Stimulated activated CD4-positive, alpha-beta T cell treated with anti-CD3 and anti-CD28 coated beads, Interleukin-2, amount 100 ng/mL, for 48 hours (primary cell): ENCODE results near the gene KDM4C.
"Not testable (repeated sequence)": the region's sequence is repeated elsewhere in the genome, so short reads cannot be mapped to it uniquely, and the experiment has no call there.

ENCODE experiments used
- DNase-seq, 2 donors: peaks; one replicate each; pipeline ENCODE4 v3.0.0-alpha.2; 2020

The KDM4C gene

DNA sequence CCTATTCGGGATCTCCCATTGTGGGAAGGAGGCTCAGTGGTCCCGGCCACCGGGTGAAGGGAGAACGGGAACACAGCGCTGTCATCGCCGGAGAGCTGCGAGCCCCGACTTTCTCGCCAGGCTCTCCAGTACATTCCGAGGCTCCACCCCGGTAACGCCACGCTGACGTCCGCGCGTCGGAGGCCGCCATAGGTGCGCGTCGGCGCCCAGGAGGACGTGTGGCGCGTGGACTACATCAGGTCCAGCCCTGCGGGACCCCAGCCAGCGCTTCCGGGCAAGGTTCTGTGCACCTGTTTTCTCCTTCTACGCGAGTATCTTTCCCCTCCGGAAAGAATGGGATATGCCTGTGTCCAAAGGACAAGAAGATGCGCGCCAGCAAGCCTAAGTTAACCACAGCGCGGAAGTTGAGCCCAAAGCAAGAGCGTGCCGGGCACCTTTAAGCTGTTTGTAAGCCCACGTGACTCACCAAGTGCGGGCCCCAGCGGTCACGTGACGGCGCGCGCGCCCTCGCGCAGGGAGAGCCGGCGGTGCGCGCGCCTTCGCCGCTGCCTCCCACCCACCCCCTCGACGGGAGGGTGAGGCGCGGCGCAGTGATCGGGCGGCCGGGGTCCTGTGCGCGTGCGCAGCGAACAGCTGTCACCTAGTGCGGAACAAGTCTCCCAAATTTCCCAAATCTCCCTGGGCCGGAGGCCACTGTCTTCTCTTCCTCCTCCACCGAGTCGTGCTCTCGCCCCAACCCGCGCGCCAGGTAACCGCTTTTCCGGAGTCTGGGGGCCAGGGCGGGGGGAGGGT, at the start of gene KDM4C:
KDM4C (plus strand) TSS at position 518 of the 792 bp plus-strand sequence. CDS start 35,016 bp downstream, outside the sequence.
- DNase-seq, result peak; percentile 86 to 92

DNA sequence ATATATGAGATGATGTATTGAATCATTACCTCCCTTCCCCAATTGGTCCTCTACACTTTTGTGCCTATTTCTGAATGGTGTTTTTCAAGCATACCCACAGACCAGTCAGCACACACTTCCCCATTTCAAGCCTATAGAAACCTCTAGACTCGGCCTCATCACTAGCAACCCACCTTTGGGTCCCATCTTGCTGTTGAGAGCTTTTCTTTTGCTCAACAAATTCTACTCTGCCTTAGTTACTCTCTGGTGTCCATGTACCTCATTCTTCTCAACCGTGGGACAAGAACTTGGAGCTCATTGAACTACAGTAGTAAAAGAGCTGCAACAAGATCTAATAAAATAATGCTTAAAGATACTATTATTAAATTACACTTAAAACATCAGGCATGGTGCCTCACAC, 49.0 kb upstream of the KDM4C start:
- DNase-seq, result no peak

DNA sequence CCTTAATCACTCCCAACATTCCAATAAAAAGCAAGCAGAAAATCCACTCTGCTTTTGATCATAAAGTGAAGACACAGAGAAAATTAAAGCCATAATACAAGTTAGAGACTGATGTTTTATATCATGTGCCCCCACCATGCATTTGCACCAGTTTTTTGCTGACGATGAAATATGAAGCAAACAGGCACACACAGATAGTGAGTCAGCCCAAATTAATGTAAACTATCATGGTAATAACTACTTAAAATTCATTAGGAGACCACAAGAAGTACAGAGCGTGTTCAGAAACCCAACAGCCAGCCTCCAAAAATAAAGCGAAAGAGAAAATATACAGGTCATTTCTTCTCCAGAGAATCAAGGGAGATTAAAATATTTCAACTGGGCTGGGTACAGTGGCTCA, 46.4 kb upstream of the KDM4C start:
- no peak for DNase-seq

DNA sequence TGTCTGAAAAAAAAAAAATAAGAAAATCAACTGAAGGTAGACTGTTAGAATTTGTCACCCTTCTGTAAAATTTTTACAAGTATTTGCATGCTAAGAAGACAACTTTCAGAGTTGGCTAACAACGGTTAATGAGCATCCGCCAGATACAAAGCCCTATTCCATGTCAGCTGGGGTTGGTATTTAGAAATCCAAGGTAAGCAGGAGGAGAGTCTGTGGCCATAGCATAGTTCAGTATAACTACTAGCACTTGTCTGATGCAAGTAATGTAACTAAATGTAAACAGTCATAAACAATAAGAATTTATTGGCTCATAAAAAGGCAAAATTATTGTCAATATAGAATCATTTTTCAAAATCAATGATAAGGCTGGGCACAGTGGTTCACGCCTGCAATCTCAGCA, 45.7 kb upstream of the KDM4C start:
- DNase-seq, result no peak

DNA sequence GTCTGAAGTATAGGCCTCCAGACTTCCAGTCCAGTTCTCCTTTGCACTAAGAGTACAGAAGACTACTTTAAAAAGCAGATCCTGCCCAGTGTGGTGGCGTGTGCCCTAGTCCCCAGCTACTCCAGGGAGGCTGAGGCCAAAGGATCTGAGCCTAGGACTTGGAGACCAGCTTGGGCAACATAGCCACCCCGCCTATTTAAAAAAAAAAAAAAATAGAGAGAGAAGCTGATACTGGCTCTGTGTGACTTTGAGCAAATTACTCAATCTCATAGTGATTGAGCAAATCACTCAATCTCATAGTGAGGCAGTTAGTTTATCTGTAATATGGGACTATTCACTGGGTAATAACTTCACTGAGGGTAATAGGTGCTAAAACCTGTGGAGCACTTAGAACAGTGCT, 43.6 kb upstream of the KDM4C start:
- no peak for DNase-seq

DNA sequence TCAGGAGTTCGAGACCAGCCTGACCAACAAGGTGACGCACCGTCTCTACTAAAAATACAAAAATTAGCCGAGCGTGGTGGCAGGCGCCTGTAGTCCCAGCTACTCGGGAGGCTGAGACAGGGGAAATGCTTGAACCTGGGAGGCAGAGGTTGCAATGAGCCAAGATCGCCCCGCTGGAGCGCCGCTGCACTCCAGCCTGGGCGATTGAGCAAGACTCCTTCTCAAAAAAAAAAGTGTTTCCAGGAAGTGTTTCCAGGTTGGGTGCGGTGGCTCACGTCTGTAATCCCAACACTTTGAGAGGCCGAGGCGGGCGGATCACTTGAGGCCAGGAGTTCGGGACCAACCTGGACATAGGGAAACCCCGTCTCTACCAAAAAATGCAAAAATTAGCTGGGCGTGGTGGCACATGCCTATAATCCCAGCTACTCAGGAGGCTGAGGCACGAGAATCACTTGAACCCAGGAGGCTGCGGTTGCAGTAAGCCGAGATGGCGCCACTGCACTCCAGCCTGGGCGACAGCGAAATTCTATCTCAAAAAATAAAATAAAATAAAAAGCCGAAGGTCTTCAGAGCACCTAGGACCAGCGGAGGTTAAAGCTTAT, 42.5 kb upstream of the KDM4C start:
- not testable (repeated sequence) for DNase-seq

DNA sequence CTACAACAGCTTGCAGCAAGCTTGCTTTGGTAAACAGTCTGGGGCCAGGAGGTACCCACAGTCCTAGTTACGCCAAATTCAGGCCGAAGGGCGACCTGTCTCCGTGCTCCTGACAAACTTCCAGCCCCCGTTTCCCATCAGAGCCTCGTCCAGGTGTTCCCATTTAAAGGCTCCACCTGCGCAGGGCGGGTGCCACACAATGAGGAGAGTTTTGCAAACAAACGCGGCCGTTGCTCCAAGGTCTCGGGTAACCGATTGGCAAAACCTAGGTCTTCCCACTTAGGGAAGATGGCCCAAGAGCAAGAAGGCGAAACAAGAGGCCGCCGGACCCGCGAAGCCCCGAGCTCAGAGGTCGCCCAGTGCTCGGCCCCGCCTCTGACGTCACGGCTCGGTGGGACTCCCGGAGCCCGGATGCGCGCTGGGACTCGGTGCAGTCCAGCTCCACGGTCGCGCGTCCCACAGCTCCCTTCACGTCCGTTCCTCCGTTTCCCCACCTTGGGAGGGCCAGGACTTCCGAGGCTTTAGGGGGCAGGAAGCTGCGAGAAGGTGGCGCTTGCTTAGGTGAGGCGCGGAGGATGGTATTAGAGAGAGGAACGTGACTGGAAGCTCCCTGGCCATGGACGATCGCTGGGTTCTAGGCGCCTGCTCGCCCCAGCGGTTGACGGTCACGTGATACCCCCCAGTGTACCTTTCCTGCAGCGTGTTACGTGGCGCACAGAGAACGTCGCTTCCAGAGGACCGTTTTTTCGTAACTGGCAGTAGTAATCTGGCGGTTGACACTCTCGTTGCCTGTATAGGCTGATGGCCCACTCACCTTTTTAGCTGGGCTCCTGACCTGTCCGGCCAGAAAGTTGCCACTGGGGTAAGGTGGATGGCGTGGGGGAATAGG, 41.8 kb upstream of the KDM4C start:
- peak; percentile 61 for DNase-seq

DNA sequence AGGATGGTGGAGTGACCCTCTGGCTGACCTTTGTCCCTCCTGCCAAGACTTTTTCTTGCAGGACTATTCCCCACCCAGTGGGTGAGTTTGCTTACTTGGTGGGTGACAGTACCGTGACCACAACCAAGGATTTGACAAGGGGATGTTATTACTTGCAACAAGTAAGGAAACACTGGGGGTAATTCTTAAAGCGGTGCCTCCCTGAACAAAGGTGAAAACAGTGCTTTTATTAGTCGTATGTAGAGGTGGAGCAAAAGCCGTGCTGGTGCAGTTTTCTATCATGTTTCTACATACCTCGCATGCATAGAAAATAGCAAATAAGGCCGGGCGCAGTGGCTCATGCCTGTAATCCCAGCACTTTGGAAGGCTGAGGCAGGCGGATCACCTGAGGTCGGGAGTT, 41.0 kb upstream of the KDM4C start:
- no peak for DNase-seq

DNA sequence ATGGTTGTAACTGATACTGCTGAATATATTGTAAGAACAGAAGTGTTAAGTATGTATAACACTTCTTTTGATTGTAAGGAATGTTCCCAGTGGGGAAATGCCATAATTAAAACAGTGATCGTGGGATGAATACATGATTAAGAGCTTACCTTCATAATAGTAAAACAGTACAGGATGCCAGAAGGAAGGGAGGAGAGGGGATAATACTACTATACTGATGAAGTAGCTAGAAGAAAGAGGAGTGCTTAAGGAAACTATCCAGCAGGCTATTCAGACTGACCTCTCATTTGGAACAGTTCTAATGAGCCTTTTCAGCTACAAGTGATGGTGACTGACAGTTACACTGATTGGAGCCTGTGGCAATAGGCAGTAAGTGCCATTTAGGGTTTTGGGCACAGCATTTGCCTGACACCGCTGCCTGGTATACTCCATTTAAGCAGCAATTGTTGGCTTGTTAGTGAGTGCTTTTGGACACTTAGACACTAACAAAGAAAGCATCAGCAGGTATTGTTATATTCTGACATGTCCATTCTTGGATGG, 33.8 kb upstream of the KDM4C start:
- no peak for DNase-seq

DNA sequence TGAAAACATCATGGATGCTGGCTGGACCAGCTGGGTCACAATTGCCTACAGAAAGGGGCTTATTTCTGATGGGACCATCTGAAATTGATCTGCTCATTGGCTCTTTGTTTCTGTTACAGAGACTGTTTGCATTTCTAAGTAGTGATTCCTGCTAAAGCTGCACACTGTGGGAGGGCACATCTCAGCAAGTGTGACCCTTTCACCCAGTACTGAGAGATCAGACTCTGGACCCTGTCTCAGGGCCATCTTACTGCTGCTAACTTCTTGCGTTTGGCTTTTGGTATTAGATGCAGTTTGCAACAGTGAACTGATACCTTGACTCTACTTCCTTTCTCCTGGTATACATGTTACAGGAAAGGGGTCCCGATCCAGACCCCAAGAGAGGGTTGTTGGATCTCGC, 24.5 kb upstream of the KDM4C start:
- no peak for DNase-seq

DNA sequence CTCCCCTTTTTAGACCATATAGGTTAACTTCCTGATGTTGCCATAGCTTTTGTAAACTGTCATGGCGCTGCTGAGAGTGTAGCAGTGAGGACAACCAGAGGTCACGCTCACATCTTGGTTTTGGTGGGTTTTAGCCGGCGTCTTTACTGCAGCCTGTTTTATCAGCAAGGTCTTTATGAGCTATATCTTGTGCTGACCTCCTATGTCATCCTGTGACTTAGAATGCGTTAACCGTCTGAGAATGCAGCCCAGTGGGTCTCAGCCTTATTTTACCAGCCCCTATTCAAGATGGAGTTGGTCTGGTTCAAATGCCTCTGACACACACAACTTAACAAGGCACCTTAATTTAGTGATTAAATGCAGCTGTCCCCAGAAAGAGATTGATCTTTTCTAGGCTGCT, 23.9 kb upstream of the KDM4C start:
- DNase-seq, result no peak

DNA sequence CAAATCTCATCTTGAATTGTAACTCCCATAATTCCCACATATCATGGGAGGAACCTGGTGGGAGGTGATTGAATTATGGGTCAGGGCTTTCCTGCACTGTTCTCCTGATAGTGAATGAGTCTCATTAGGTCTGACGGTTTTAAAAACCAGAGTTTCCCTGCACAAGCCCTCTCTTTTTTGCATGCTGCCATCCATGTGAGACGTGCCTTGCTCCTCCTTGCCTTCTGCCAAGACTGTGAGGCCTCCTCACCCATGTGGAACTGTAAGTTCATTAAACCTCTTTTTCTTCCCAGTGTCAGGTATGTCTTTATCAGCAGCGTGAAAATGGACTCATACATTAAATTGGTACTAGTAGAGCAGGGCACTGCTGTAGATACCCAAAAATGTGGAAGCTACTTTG, 22.4 kb upstream of the KDM4C start:
- DNase-seq, result no peak

DNA sequence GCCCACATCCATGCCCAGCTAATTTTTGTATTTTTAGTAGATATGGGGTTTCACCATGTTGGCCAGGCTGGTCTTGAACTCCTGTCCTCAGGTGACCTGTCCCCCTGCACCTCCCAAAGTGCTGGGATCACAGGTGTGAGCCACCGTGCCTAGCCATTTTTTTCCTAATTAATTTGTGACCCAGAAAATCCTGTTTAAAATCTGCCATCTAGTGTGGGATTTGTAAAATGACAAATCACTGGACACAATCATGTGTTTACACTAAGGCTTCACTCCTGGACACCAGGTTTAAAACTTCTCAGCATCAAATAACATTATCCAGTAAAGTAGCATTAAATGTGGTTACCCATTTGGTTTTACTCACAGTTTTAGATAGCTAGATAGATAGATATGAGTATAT, 18.6 kb upstream of the KDM4C start:
- no peak for DNase-seq

DNA sequence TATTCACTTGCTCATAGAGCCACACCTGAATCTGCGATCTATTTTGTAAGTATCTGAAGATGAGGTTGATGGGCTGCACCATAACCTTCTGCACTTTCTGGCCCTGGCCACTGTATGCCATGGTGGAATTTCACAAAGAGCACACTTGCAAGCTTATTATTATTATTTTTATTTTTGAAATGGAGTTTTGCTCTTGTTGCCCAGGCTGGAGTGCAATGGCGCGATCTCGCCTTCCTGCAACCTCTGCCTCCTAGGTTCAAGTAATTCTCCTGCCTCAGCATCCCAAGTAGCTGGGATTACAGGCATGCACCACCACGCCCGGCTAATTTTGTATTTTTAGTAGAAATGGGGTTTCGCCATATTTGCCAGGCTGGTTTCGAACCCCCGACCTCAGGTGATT, 8.9 kb upstream of the KDM4C start:
- DNase-seq, result not testable (repeated sequence)

DNA sequence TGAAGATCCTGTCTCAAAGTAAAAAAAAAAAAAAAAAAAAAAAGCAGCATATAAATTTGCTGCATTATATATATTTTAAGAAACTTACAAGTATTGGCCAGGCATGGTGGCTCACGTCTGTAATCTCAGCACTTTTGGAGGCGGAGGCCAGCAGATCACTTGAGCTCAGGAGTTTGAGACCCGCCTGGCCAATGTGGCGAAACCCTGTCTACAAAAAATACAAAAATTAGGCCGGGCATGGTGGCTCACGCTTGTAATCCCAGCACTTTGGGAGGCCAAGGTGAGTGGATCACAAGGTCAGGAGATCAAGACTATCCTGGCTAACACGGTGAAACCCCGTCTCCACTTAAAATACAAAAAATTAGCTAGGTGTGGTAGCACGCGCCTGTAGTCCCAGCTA, 2.9 kb upstream of the KDM4C start:
- not testable (repeated sequence) for DNase-seq

DNA sequence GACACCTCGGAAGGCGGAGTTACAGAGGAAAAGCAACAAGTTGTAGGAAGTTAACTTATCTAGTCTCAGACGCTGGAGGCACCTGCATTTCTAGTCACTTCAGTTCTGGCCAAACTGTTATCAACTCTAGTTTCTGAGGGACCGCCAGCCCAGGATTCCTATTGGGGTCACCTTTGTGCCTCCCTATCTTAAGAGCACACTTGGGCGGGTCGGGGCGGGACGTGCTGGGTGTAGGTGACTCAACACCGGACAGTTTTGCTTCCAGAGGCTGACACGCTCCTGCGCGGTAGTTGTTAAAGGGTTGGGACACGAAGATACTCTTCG, 679 bp upstream of the KDM4C start:
- DNase-seq, result peak; percentile 61 to 63

DNA sequence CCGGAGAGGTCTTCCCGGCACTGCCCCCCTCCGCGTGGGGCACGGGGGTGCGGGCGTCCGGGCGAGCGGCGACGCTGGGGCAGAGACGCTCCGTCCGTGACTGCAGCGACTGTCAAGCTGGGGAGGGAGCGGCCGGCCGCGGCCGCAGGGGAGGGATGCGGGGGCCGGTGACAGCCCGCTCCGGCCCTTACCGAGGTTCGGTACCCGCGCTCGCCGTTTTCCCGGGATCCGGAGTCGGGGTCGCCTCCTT, 400 bp downstream of the KDM4C start:
- DNase-seq, result no peak

DNA sequence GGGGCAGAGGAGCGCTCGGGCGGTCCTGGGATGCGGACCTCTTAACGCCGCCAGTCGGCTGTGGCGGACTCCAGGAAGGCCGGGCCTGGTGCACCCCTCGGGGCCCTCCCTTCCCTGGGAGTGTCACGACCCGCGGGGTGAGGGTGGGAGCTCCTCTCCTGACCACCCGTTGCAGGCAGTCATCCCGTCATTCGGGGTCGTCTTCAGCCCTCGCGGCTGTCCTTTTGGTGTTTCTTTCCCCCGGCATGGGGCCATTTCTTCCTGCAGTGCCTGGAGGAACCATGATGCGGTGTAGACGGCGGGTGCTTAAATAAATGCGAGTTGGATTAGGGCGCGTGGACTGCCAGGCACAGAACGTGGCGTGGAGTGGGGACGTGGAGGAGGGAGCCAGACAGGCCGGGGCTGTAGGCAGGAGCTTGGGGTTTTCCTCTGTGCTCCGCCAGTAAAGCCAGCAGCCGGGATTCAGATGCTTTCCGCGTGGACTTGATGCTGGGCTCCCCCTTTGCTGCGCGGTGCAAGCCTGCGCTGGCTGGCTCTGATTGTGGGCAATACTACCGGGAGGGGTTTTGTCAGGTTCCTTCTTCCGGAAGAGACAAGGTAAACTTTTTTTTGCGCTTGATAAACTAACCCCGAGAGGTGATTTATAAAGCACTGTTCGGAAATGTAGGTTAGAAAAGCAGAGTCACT, 868 bp downstream of the KDM4C start:
- DNase-seq, result peak; percentile 28 to 36

DNA sequence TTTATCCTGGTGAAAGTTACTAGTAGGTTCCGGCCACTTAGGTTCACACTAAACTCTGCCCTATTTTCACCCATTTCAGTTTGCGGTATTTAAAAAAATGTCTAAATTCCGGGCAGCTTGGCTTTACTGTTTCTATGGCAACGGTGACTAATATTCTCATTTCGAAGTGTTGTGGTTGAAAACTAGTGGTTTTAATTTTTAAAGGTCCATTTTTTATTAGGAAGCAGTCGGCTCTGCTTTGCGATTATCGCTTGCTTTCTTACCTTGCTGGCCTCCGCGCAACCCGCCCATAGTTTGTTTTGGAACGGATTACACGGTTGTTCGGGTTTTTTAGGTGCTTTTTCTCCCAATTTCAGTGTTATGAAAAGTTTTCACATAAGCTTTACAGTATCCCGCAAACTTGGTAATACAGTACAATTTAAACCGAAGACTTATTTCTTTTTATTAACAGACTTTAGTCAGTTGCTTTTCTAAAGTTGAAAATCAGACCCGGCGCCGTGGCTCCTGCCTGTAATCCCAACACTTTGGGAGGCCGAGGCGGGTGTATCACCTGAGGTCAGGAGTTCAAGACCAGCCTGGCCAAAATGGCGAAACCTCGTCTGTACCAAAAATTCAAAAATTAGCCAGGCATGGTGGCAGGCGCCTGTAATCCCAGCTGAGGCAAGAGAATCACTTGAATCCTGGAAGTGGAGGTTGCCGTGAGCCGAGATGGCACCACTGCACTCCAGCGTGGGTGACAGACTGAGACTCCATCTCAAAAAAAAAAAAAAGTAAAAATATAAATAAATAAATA, 1.6 kb downstream of the KDM4C start:
- DNase-seq, result no peak

DNA sequence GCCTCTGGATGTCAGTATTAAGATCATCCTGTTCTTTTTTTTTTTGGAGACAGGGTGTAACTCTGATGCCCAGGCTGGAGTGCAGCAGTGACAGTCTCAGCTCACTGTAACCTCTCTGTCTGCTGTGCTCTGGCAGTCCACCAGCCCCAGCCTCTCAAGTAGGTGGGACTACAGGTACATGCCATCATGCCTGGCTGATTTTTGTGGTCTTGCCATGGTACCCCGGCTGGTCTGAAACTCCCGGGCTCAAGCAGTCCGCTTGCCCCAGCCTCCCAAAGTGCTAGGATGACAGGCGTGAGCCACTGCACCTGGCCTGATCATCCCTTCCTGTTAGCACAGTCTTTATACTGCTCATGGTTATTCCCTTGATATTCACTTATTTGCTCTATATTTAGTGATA, 3.5 kb downstream of the KDM4C start:
- no peak for DNase-seq

DNA sequence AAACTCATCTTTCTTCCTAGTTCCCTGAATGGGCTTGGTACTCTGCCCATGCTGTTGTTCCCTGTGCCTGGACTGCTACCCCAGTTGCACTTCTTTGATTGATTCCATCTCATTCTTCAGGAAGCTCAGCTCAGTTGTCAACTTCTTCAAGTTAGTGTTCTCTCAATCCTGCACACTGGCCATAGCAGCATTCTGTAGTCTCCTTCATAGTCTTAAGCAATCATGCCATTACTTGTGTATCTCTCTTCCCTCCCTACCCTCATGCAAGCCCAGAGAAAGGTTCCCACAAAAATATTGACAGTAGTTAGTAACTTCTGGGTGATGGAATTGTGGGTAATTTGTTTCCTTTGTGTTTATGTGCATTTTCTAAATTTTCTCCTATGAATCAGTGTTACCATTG, 5.5 kb downstream of the KDM4C start:
- no peak for DNase-seq

DNA sequence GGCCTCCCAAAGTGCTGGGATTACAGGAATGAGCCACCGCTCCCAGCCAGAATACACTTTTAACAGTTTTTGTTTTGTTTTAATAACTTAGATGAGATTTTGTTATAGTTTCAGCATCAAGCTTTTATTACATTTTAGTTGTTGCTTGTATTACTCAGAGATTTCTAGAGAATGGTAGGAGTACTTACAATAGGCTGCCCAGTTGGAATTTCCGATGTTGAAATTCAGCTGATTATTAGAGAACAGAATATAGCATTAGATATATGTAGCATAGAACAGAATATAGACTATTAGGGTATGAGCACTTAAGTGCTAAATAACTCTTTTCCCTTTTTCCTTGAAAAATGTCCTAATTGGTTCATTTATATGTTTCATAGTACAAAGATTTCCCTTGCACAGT, 6.2 kb downstream of the KDM4C start:
- no peak for DNase-seq

DNA sequence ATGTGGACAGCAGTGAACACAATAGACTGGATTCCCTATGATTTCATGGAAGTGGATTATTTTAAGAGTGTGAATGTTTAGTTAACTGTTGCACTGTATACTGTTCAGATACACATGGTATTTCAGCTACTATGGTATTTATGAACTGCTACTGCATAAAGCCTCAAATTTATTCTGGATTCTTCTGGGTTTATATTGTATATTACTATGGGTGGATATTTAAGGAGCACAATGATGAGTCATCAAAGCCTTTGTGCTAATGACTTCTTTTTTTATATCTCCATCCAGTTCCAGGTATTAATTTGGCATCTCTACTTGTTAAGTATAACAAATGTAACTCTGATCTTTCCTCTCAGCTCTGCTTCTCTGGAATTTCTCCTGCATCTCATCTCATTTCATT, 6.8 kb downstream of the KDM4C start:
- DNase-seq, result no peak
